Measurements from ENCODE around the gene TIMM22. TPM values are rescaled to one million over a fixed set of nuclear protein-coding genes. Genes with fewer than 3 reads are reported as not detected.
A peak's percentile ranks its signal among the peaks of the same experiment; 100 is the strongest.

The TIMM22 gene
- polyA plus RNA-seq, 4 donors: 6.9 to 9.4 (median 8.0) TPM

- Histone ChIP-seq H3K27ac (ENCODE audit: low read depth in 1 of 3, low read length in 2 of 3) (no peak overlapping the region), H3K9me3 (ENCODE audit: control insufficient read depth in 2 of 2, insufficient read depth in 1 of 2, low read depth in 1 of 2, low read length in 1 of 2) (no peaks in the 10 kb centered on the region), H3K4me1 (ENCODE audit: control insufficient read depth in 3 of 3, insufficient read depth in 2 of 3, low read depth in 1 of 3, low read length in 2 of 3) (no peaks in the 10 kb centered on the region), H3K4me3 (ENCODE audit: low read depth in 1 of 3, low read length in 3 of 3) (no peak overlapping the region), H3K27me3 (ENCODE audit: control insufficient read depth in 3 of 3, insufficient read depth in 3 of 3, low read length in 3 of 3) (no peaks in the 10 kb centered on the region), H3K36me3 (ENCODE audit: control insufficient read depth in 3 of 3, insufficient read depth in 2 of 3, low read depth in 1 of 3, low read length in 3 of 3) (peaks cover 23 to 80% (median 27%) of the 10 kb centered on the region in 3 donors)
- 91% methylated on average over 55 to 57 of the region's 57 CpGs for WGBS, 3 donors
- FAIRE-seq (no peak), DNase-seq (no peak)
Observed at GRCh38 chr17:1011760-1012735, 15.1 kb downstream of the TIMM22 start.

GRCh38 chr17:1012823-1013728 lies 16.1 kb downstream of the TIMM22 start:
- Histone ChIP-seq H3K36me3 (ENCODE audit: control insufficient read depth in 3 of 3, insufficient read depth in 2 of 3, low read depth in 1 of 3, low read length in 3 of 3) (peaks cover 23 to 71% (median 30%) of the 10 kb centered on the region in 3 donors), H3K27ac (ENCODE audit: low read depth in 1 of 3, low read length in 2 of 3) (no peak overlapping the region), H3K4me3 (ENCODE audit: low read depth in 1 of 3, low read length in 3 of 3) (no peak overlapping the region), H3K4me1 (ENCODE audit: control insufficient read depth in 3 of 3, insufficient read depth in 2 of 3, low read depth in 1 of 3, low read length in 2 of 3) (no peaks in the 10 kb centered on the region), H3K27me3 (ENCODE audit: control insufficient read depth in 3 of 3, insufficient read depth in 3 of 3, low read length in 3 of 3) (no peaks in the 10 kb centered on the region), H3K9me3 (ENCODE audit: control insufficient read depth in 2 of 2, insufficient read depth in 1 of 2, low read depth in 1 of 2, low read length in 1 of 2) (no peaks in the 10 kb centered on the region)
- FAIRE-seq: no peak
- DNase-seq: no peak
- 83 to 86% (median 83%) methylated on average over 28 to 30 of the region's 30 CpGs for WGBS, 3 donors

- no peak for DNase-seq
- H3K27ac ChIP-seq (ENCODE audit: low read depth in 1 of 3, low read length in 2 of 3): no peak overlapping the region
- H3K36me3 ChIP-seq (ENCODE audit: control insufficient read depth in 3 of 3, insufficient read depth in 2 of 3, low read depth in 1 of 3, low read length in 3 of 3): peaks cover 22 to 71% (median 30%) of the 10 kb centered on the region in 3 donors
Observed at GRCh38 chr17:1013729-1014090, 16.8 kb downstream of the TIMM22 start.

GRCh38 chr17:1018547-1018946 lies 21.6 kb downstream of the TIMM22 start:
- H3K9me3 ChIP-seq (ENCODE audit: control insufficient read depth in 2 of 2, insufficient read depth in 1 of 2, low read depth in 1 of 2, low read length in 1 of 2): no peaks in the 10 kb centered on the region
- no peak overlapping the region for H3K4me3 ChIP-seq (ENCODE audit: low read depth in 1 of 3, low read length in 3 of 3)
- H3K27ac ChIP-seq (ENCODE audit: low read depth in 1 of 3, low read length in 2 of 3): peak overlapping the region in 1 of 3 donors; percentile 60
- no peaks in the 10 kb centered on the region for H3K27me3 ChIP-seq (ENCODE audit: control insufficient read depth in 3 of 3, insufficient read depth in 3 of 3, low read length in 3 of 3)
- WGBS, 3 donors: 79 to 84% (median 84%) methylated on average over 11 of the region's 11 CpGs
- FAIRE-seq (no peak), DNase-seq (no peak)
- peaks cover 0 to 13% (median 0%) of the 10 kb centered on the region in 3 donors for H3K4me1 ChIP-seq (ENCODE audit: control insufficient read depth in 3 of 3, insufficient read depth in 2 of 3, low read depth in 1 of 3, low read length in 2 of 3)
- H3K36me3 ChIP-seq (ENCODE audit: control insufficient read depth in 3 of 3, insufficient read depth in 2 of 3, low read depth in 1 of 3, low read length in 3 of 3): peaks cover 3 to 67% (median 3%) of the 10 kb centered on the region in 3 donors

More at GRCh38 chr17:1013729-1014090, 16.8 kb downstream of the TIMM22 start:
- 92 to 95% (median 93%) methylated on average over 9 of the region's 9 CpGs for WGBS, 3 donors
- Histone ChIP-seq H3K4me3 (ENCODE audit: low read depth in 1 of 3, low read length in 3 of 3) (no peak overlapping the region), H3K9me3 (ENCODE audit: control insufficient read depth in 2 of 2, insufficient read depth in 1 of 2, low read depth in 1 of 2, low read length in 1 of 2) (no peaks in the 10 kb centered on the region), H3K27me3 (ENCODE audit: control insufficient read depth in 3 of 3, insufficient read depth in 3 of 3, low read length in 3 of 3) (no peaks in the 10 kb centered on the region), H3K4me1 (ENCODE audit: control insufficient read depth in 3 of 3, insufficient read depth in 2 of 3, low read depth in 1 of 3, low read length in 2 of 3) (peaks cover 0 to under 1% (median 0%) of the 10 kb centered on the region in 3 donors)
- FAIRE-seq: no peak

GRCh38 chr17:1019451-1019850 lies 22.5 kb downstream of the TIMM22 start:
- FAIRE-seq: no peak
- peak; percentile 43 to 44 for DNase-seq
- Histone ChIP-seq H3K4me3 (ENCODE audit: low read depth in 1 of 3, low read length in 3 of 3) (no peak overlapping the region), H3K4me1 (ENCODE audit: control insufficient read depth in 3 of 3, insufficient read depth in 2 of 3, low read depth in 1 of 3, low read length in 2 of 3) (peaks cover 0 to 13% (median 0%) of the 10 kb centered on the region in 3 donors), H3K27ac (ENCODE audit: low read depth in 1 of 3, low read length in 2 of 3) (peak overlapping the region in 2 of 3 donors; percentile 60), H3K9me3 (ENCODE audit: control insufficient read depth in 2 of 2, insufficient read depth in 1 of 2, low read depth in 1 of 2, low read length in 1 of 2) (no peaks in the 10 kb centered on the region), H3K27me3 (ENCODE audit: control insufficient read depth in 3 of 3, insufficient read depth in 3 of 3, low read length in 3 of 3) (no peaks in the 10 kb centered on the region), H3K36me3 (ENCODE audit: control insufficient read depth in 3 of 3, insufficient read depth in 2 of 3, low read depth in 1 of 3, low read length in 3 of 3) (peaks cover 3 to 71% (median 3%) of the 10 kb centered on the region in 3 donors)
- 34 to 48% (median 44%) methylated on average over 10 of the region's 10 CpGs for WGBS, 3 donors

GRCh38 chr17:1021147-1021546 lies 24.2 kb downstream of the TIMM22 start:
- H3K4me1 ChIP-seq (ENCODE audit: control insufficient read depth in 3 of 3, insufficient read depth in 2 of 3, low read depth in 1 of 3, low read length in 2 of 3): peaks cover 0 to 13% (median 0%) of the 10 kb centered on the region in 3 donors
- no peak overlapping the region for H3K4me3 ChIP-seq (ENCODE audit: low read depth in 1 of 3, low read length in 3 of 3)
- H3K27ac ChIP-seq (ENCODE audit: low read depth in 1 of 3, low read length in 2 of 3): no peak overlapping the region
- no peak for FAIRE-seq
- no peak for DNase-seq
- H3K9me3 ChIP-seq (ENCODE audit: control insufficient read depth in 2 of 2, insufficient read depth in 1 of 2, low read depth in 1 of 2, low read length in 1 of 2): no peaks in the 10 kb centered on the region
- H3K36me3 ChIP-seq (ENCODE audit: control insufficient read depth in 3 of 3, insufficient read depth in 2 of 3, low read depth in 1 of 3, low read length in 3 of 3): peaks cover 3 to 78% (median 8%) of the 10 kb centered on the region in 3 donors
- H3K27me3 ChIP-seq (ENCODE audit: control insufficient read depth in 3 of 3, insufficient read depth in 3 of 3, low read length in 3 of 3): no peaks in the 10 kb centered on the region
- WGBS, 3 donors: 90 to 96% (median 92%) methylated on average over 14 to 17 of the region's 17 CpGs

- no peak for FAIRE-seq
- Histone ChIP-seq H3K36me3 (ENCODE audit: control insufficient read depth in 3 of 3, insufficient read depth in 2 of 3, low read depth in 1 of 3, low read length in 3 of 3) (peaks cover 4 to 83% (median 8%) of the 10 kb centered on the region in 3 donors), H3K27ac (ENCODE audit: low read depth in 1 of 3, low read length in 2 of 3) (no peak overlapping the region), H3K4me3 (ENCODE audit: low read depth in 1 of 3, low read length in 3 of 3) (no peak overlapping the region), H3K27me3 (ENCODE audit: control insufficient read depth in 3 of 3, insufficient read depth in 3 of 3, low read length in 3 of 3) (no peaks in the 10 kb centered on the region), H3K4me1 (ENCODE audit: control insufficient read depth in 3 of 3, insufficient read depth in 2 of 3, low read depth in 1 of 3, low read length in 2 of 3) (peaks cover 0 to 13% (median 0%) of the 10 kb centered on the region in 3 donors), H3K9me3 (ENCODE audit: control insufficient read depth in 2 of 2, insufficient read depth in 1 of 2, low read depth in 1 of 2, low read length in 1 of 2) (no peaks in the 10 kb centered on the region)
- WGBS, 3 donors: 85 to 91% (median 88%) methylated on average over 24 to 32 of the region's 32 CpGs
- no peak for DNase-seq
Observed at GRCh38 chr17:1022278-1023024, 25.5 kb downstream of the TIMM22 start.

Data from small intestine (tissue), 7 donors.